Hematopoietic multipotent progenitor cell treated with erythropoietin and hydrocortisone succinate and interleukin-3 and kit ligand, for 8 days (in vitro differentiated cells): ENCODE measurements around the gene TANC1.
A peak's percentile ranks its signal among the peaks of the same experiment; 100 is the strongest.

ENCODE experiments used
- DNase-seq: peaks from one replicate; pipeline ENCODE4 v3.0.0-alpha.2; 2015

Gene TANC1

DNA sequence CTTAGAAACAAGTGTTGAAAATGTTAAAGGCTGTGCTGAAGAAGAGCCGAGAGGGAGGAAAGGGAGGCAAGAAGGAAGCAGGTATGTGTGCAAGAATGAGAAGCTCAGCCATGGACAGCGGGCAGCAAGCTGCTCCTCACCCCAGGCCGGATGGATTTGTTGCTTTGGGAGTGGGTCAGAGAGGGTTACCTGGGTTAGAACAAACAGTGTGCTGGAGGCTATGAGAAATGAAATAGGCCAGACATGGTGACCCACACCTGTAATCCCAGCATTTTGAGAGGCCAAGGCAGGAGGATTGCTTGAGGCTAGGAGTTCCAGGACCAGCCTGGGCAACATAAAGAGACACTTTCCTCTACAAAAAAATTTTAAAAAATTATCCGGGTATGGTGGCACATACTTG is 97.5 kb downstream of the TANC1 start:
- DNase-seq = no peak

DNA sequence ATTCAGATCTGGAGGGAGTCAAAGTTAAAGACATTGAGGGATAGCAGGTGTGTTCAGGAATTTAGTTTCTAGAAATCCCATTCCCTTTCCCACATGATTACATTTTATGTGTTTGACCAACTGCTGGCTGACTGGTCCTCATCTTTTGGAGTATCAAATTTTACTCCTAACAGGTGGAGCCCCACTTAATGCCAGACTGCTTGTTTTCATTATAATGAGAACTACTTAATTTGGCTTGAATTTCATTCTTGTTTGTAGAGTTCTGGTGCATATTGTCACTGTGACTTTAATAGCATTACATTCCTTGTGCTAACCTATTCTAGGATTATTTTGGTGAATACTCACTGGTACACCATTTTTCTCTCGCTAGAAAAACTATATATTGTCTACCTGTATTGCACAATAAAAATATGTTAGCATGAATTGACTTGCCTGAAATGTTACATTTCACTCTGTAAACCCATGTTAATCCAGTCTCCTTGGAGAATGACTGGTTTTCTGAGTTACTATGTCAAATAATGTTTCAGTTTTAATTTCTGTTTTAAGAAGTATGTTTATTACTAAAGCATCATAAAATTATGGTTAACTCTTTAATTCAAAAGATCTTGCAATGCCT is 98.2 kb downstream of the TANC1 start:
- no peak for DNase-seq

DNA sequence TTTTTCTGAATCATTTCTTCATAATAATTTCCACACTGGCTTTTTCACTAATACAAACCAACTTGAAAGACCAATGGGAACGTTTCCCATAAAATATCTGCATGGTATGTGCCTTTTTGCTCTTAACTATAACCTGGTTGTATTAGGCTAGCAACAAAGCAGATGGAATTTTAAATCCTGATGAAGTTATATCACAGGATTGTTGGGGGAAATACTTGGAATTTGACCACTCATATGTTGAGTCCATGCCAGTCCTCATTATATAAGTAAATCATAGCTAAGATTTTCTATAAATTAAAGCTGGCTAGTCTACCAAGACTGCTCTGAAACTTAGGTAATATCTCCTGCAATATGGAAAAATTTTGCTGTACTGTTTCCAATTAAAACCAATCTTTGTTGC is 99.5 kb downstream of the TANC1 start:
- no peak for DNase-seq

DNA sequence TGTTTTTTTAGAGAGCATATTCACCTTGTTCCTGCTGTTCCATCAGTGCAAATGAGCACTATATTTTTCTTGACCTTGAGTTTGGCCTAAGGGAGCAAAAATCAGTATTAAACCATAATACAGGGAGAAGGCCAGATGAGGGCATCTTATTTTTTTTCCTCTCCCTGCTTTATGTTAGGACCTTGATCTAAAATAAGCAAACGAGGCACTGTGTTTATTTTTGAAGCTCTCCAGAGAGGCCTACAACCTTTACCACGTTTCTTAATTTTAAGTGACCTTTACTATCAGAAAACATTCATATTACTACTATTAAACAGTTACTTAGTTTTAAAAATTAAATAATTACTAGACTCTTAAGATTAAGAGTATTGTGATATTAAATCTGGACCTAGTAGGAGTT is 100.8 kb downstream of the TANC1 start:
- DNase-seq = no peak

DNA sequence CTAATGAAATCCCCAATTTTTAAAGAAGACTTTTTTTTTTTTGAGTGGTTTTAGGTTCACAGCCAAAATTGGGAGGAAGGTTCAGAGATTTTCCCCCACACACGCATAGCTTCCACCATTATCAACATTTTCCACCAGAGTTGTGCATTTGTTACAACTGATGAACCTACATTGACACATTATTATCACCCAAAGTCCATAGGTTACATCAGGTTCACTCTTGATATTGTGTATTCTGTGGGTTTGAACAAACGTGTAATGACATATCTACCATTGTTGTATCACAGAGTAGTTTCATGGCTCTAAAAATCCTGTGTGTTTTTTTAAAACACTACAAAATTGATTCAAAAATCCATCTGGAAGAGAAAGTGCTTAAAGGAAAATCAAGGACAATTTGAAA is 101.8 kb downstream of the TANC1 start:
- no peak for DNase-seq

DNA sequence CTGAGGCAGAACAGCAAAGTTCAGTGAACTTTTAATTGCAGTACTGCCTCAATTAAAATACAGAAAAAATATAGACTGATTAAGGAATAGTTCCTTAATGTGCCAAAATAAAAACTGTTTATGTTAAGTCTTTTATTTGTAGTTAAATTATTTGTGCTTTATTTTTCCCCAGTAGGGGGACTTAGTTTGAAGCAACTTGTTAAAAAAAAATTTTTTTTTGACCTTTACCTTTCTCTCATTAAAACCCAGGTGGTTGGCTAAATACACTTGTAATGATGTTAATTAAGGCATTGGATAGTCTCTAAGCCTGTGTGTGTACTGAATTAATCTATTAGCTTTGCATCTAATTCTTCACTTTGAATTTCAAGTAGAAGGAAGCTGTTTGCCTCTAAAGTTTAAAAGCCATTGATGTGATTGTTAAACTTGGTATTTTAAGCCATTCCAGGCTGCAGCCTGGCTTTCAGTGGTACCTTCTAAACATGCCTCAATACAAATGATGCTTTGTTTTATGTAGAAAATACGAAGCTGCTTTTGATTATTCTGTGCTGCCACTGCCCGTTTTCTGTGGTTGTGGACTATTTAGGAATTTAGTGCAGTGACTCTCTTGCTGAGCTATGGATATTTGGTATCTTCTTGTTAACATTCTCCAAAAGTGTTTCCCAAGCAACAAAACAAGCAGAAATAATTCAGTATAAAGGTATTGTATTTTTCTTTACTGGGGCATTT is 102.9 kb downstream of the TANC1 start:
- DNase-seq = no peak

DNA sequence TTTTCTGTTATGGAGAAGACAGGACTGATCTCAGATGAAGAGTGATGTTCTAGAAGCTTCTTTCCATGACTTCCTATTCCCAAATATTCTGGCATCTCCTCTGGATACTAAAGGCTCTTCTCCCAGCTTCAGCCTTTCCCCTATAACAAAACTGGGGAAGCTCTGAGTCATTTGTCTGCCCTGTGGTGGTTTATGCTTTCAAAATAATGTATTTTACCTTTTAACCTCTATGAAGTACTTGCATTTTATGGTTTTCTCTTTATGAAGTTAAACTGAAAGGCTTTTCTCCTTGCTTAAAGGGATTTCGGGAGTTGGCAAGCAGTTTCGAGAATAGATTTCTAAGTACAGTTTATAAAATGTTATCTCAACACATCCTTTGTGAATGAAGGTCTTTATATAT is 104.4 kb downstream of the TANC1 start:
- DNase-seq = no peak

DNA sequence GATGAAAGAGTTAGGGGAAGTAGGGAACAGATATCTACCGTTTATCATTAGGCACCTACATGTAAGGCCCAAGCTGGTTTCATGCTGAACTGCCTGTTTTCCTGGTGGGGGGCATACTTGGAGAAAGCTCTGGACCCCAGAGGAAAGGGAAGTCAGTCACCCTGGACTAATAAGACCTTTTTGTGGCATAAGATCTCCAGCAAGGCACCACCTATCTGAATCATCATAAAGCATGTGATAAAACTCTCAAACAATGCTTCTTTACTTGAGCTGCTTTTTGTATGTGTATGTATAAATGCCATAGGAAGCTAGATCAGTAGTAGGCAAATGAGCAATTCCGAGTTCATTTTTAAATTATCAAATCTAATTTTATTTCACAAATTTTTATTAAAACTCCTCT is 104.8 kb downstream of the TANC1 start:
- DNase-seq = no peak

DNA sequence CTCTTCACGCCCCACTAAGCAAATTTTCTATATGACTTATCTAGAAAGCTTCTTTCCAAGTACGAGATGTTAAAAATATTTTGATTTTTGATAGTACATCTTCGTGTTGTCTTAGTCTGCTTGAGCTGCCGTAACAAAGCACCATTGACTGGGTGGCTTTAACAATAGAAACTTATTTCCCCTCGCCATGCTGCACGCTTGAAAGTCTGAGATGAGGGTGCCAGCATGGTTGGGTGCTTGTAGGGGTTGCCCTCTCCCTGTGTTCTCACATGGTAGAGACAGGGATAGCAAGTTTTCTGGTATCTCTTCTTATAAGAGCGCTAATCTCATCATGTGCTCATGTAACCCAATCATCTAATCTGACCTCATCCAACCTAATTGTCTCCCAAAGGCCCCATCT is 106.2 kb downstream of the TANC1 start:
- DNase-seq = no peak

DNA sequence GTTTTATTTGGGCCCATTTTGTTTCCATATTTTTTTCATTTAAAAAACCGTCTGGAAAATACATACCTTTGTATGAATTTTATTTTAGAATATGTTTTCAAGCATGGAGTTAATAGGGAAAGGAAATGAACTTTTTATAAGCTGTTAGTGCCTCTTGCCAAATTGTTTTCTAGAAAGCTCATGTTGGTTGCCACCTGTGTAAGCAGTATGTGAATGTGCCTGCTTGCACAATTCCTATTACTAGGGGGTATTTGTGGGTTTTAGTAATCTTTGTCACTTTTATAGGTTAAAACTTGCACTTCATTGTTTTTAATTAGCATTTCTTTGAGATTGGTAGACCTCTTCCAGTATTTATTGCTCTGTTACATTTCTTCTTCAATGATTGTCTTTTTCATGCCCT is 107.3 kb downstream of the TANC1 start:
- DNase-seq = no peak

DNA sequence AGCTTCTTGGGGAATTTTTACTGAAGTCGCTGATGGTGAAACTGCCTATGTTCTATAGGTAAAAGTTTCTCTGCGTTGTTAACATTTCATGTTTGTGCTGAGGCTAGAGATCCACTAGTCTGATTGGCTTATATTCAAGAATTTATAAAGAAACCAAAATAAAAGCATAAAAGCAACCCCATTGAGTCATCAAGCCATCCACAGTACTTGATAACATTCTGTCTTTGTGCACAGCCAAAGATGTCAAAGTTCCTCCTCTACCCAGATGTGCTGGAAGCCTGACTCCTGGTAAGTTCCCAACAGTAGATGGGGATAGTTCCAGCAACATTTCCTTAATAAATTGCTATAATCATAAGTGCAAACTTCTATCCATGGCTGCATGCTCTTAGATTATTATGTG is 107.8 kb downstream of the TANC1 start:
- no peak for DNase-seq

DNA sequence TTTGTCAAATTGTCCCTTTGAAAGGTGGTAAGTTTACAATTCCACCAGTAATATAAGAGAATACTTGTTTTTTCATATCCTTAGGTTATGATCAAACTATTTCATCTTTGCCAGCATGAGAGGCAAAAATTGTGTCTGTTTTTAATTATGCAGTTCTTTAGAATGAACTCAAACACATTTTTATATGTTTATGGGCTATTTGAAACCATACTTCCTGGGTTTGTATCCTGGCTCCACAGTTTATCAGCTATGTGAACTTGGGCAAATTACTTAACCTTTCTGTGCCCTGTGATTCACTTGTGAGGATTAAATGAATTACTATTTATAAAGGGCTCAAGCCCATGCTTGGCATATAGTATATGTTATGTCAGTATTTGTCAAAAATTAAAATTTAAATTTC is 109.4 kb downstream of the TANC1 start:
- DNase-seq = no peak

DNA sequence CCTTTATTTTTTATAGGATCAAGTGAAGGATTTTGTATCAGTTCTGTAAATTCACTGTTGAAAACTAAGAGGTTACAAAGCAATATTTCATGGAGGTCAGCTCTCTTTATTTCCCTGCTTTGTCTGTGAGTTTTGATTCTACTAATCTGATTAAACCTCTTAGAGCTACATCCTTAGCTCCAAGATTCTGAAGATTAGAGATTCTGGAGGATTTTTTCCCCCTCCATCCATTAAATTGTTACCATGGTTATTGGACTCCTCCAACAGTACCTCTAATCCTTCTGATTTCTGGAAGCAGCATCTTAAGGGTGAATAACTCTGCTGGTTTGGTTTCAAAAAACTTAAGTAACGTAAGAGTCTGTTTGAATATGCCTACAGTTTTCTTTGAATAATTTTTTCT is 110.0 kb downstream of the TANC1 start:
- no peak for DNase-seq

DNA sequence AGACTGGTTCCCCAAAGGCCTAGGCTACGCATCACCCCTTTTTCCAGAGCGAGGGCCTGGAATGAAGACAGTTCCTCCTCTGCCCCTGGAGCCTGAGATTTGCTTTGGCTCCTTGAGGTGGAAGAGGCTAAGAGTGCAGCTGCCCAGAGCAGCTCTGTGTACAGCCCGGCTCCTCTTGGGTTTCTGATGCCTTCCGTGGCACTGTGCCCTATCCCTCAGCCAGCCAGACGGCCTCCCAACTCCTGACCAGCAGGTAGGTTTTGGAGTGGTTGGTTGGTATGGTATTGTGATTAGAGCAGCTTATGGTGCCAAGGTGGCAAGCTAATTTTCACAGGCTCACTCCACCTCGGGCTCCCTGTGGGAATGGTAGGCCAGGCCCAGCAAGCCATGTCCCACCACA is 112.2 kb downstream of the TANC1 start:
- DNase-seq = no peak

DNA sequence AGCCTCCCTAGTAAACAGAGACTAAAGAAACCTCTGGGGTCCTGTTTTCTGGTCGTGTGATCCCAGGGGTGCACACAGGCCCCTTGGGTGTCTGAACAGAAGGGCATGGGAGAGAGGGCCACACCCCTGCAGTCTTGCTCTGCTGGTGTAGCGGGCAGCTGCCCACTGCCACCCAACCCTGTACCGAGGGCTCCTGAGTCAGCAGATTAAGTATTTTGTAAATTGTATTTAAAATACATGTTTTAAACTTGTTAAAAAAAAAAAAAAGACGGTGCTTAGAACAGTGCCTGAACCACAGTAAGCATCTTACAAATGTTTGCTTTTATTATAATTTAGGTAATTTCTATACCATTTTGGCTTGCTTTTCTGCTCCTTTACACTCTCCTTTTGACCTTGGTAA is 113.7 kb downstream of the TANC1 start:
- DNase-seq = no peak

DNA sequence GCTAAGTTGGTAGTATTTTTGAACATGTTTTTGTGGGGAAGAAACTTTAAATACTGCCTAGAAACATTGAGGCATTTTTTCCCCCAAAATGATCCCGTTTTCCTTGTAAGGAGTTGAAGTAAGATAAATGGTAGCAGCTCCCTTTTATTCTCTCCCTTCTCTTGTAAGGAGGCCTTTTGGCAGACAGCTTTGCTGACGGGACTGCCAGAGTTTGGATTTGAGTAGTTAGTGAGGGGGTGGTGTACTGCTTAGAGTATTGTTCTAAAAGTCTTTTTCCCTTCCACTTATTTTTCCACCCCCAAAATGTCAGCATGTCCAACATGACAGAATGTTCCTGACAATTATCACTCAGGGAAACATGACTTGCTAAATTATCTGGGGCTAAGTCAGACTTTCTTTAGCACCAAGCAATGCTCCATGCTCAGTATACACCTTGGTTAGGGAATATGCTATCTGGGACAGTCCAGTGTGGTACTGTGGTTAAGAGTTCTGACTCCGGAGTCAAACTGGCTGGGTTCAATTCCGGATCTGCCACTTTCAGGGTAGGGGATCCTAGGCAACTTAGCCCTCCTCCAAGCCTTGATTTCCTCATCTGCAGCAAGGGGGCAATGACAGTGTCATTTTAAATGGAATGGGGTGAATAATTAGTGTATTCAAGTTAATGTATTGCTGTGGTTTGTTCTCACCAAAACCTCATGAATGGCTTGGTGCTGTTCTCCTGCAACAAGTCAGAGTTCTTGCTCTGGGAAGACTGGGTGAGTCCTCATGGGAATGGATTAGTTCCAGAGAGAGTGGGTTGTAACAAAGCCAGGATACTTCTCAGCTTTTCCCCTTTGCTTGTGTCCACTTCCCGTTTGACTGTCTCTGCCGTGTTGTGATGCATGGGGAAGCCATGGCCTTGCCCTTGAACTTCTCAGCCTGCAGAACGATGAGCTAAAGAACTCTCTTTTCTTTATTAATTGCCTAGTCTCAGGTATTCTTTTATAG is 116.2 kb downstream of the TANC1 start:
- DNase-seq = no peak

DNA sequence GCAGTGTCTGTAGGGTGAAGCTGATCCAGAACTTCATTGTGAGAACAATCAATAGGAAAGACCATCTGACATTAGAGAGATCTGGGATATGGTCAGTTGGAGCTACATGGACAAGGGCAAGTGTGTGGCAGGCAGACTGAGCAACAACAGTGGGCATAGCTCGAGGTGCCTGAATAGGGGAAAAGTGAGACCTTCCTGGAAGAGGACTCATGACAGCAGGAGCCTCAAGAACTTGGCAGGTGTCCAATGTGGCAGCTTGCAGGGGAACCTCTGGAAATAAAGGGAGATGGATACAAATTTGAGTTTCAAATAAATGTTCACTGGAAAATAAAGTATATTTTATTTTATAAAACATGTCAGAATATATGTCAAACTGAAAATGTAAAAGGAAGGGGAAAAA is 117.9 kb downstream of the TANC1 start:
- DNase-seq = peak; percentile 44

DNA sequence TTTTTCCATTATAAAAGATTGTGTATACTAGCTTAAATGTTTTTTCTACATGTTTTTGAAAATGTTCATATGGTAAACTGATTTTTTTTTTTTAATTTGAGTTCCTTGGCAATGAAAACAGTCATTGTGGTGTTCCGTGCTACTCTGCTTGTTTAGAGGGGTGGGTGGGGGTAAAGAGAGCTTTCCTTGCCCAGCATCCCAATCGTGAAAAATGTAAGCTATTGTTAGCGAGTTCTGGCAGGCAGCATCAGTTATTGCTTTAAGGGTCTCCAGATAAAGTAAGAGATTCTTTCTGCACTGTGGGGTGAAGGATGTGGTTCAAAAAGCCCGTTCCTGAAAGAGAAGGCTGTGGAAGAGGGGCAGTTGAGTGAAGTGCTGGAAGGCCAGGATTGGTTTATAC is 118.4 kb downstream of the TANC1 start:
- no peak for DNase-seq

DNA sequence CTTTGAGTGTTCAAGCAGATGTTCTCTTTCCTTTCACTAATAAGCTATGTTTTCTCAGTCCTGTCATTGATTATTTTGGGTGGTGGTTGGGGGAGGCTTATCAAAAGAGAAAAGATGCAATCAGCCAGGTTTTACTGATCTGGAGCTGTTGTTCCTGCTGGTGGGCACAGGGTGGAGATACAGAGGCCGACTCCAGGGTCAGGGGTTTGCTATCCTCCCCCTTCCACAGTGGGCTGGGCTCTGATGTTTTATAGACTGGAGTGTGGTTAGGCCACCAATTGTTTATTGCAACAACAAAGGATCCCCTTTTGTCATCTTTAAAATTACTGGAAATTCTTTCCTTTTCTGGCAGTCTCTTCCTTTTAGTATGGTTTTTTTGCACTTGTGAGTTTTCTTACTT is 120.5 kb downstream of the TANC1 start:
- no peak for DNase-seq

DNA sequence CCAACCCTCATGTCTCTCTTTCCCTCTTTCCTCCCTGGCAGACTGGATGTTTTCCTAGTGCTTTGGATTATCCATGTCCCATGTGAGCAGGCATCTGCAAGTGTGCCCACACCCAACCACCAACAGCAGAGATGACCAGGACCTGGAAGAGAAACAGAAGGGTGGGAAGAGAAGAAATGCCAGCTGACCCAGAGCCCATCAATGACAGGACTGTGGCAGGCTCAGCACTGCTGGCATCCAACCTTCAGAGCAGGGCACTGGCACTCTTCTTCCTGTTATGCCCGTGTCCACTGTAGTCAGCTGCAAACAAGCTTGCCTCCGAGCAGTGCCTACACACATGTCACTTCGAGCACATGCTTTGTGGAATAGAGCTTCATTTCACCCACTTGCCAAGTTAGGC is 121.1 kb downstream of the TANC1 start:
- no peak for DNase-seq

DNA sequence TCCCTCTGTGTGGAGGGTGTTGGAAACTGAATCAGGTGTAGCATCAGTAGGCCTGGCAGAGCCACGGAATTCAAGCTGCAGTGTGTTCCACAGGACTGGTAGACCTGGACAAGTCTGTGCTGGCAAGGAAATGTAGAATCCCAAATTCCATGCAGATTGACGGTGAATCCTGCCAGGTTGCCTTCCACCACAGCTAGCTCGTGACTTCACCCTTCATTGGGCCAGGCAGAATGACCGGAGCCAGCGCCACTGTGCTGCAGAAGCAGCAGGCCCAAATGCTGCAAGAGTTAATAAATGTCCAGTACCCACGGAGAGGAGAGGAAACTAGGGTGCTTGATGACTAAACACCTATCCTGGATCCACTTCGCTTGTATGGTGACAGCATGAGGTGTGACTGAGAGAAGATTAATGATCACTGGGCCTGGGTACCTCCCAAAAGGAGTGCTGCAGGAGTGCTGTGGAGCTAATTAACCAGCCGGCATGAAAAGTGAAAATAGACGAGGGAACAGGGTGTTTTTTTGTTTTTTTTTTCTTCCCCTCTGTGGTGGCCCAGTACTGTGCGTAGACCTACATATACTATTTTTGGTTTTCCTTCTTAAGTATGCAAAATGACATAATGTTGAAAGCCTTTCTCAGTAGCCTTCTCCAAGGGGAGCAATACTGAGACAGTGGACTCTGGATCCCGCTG is 122.2 kb downstream of the TANC1 start:
- DNase-seq = no peak

DNA sequence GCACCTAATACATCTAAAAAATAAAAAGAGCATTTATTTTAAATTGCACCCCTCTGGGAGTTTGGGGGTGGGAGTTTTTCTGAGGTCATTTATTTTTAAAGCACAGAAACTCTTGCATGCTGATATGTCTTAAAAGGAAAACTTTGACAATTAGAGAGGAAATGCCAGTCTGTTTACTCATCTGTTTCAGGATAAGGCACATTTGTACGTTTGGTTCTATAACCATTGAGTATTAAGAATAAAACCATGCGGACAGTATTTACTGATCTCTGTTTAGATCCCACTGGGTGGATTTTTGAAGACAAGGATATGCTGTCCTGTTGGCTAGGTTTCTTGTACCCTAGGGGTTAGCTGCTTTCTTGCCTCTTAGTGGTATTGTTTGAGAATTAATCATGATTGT is 122.9 kb downstream of the TANC1 start:
- DNase-seq = no peak

DNA sequence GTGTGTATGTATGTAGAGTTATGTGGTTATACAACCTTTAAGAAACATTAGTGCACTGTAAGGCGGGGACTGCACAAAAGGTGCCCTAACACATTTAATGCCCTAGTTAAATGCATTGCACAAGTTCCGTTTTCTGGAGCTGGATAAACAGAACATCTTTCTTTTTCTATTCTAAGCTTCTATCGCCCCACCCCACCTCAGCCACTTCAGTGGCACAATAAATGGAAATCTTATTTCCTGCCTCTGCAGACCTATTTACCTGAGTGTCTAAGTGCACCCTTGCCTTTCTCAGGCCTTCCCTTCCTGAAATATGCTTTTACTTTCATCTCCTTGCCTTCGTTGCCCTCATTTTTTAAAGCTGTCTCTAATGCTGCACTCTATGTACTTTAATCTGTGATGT is 123.5 kb downstream of the TANC1 start:
- DNase-seq = no peak
